DND-41 (cell line): ENCODE measurements around the gene SPAG4.

Experiments used
- ATAC-seq: fragments of 200-7000 bp; cut with Tn5 transposase; 3 replicates; pipeline ENCODE4 v1.9.1; 2021; ENCODE audit warnings: low read depth; ENCODE audit not compliant: insufficient read depth
- DNase-seq: peaks from one replicate; pipeline ENCODE4 v3.0.0-alpha.2; 2020
- H2AFZ ChIP-seq: 2 replicates; pipeline ENCODE4 v1.6.0; 2012; ENCODE audit warnings: low read depth, low read length
- H3K27ac ChIP-seq: 2 replicates; pipeline ENCODE4 v1.5.1; 2012; ENCODE audit warnings: low read length, inconsistent platforms
- H3K27me3 ChIP-seq: fragments of 200-600 bp; sonication (generic); 2 replicates; pipeline ENCODE4 v1.6.0; 2012; ENCODE audit warnings: low read length, mild to moderate bottlenecking, inconsistent platforms; ENCODE audit not compliant: insufficient read depth, poor library complexity
- H3K36me3 ChIP-seq: 2 replicates; pipeline ENCODE4 v1.5.1; 2012; ENCODE audit warnings: low read length, inconsistent platforms; ENCODE audit not compliant: insufficient read depth
- H3K4me1 ChIP-seq: 2 replicates; pipeline ENCODE4 v1.5.1; 2012; ENCODE audit warnings: mild to moderate bottlenecking, low read length; ENCODE audit not compliant: insufficient read depth
- H3K4me2 ChIP-seq: 2 replicates; pipeline ENCODE4 v1.6.0; 2012; ENCODE audit warnings: mild to moderate bottlenecking, moderate library complexity, low read length, inconsistent platforms; ENCODE audit not compliant: insufficient read depth
- H3K4me3 ChIP-seq, 2 experiments: fragments of 200-600 bp in 1 of 2; shearing (Covaris generic) in 1 of 2; 2 replicates each; pipeline ENCODE4 v1.5.1; 2012 to 2016; ENCODE audit warnings: inconsistent platforms in 2 of 2, low read length in 2 of 2, mild to moderate bottlenecking in 2 of 2, low read depth in 1 of 2, moderate library complexity in 1 of 2
- H3K79me2 ChIP-seq: 2 replicates; pipeline ENCODE4 v1.6.0; 2012; ENCODE audit warnings: low read length, inconsistent platforms; ENCODE audit not compliant: insufficient read depth
- H3K9ac ChIP-seq: 2 replicates; pipeline ENCODE4 v1.6.0; 2012; ENCODE audit warnings: low read depth, mild to moderate bottlenecking, inconsistent platforms, low read length, moderate library complexity
- H3K9me3 ChIP-seq: 2 replicates; pipeline ENCODE4 v1.5.1; 2012; ENCODE audit warnings: low read length, moderate library complexity, mild to moderate bottlenecking, inconsistent platforms; ENCODE audit not compliant: insufficient read depth, severe bottlenecking
- H4K20me1 ChIP-seq: 2 replicates; pipeline ENCODE4 v1.6.0; 2012; ENCODE audit warnings: low read length; ENCODE audit not compliant: insufficient read depth
- EZH2 ChIP-seq: IDR thresholded peaks from 3 replicates; pipeline ENCODE4 v1.6.1; 2012; ENCODE audit warnings: borderline replicate concordance, low read depth, mild to moderate bottlenecking, moderate library complexity, low read length, inconsistent platforms; ENCODE audit not compliant: severe bottlenecking
- TF ChIP-seq, protein P1 (sequence below): IDR thresholded peaks from 2 replicates; pipeline ENCODE4 v1.5.1; 2012; ENCODE audit warnings: borderline replicate concordance, low read length, moderate library complexity, mild to moderate bottlenecking; ENCODE audit not compliant: poor library complexity, severe bottlenecking; ENCODE audit errors: extremely low read depth

The SPAG4 gene, protein sequence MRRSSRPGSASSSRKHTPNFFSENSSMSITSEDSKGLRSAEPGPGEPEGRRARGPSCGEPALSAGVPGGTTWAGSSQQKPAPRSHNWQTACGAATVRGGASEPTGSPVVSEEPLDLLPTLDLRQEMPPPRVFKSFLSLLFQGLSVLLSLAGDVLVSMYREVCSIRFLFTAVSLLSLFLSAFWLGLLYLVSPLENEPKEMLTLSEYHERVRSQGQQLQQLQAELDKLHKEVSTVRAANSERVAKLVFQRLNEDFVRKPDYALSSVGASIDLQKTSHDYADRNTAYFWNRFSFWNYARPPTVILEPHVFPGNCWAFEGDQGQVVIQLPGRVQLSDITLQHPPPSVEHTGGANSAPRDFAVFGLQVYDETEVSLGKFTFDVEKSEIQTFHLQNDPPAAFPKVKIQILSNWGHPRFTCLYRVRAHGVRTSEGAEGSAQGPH

DNA sequence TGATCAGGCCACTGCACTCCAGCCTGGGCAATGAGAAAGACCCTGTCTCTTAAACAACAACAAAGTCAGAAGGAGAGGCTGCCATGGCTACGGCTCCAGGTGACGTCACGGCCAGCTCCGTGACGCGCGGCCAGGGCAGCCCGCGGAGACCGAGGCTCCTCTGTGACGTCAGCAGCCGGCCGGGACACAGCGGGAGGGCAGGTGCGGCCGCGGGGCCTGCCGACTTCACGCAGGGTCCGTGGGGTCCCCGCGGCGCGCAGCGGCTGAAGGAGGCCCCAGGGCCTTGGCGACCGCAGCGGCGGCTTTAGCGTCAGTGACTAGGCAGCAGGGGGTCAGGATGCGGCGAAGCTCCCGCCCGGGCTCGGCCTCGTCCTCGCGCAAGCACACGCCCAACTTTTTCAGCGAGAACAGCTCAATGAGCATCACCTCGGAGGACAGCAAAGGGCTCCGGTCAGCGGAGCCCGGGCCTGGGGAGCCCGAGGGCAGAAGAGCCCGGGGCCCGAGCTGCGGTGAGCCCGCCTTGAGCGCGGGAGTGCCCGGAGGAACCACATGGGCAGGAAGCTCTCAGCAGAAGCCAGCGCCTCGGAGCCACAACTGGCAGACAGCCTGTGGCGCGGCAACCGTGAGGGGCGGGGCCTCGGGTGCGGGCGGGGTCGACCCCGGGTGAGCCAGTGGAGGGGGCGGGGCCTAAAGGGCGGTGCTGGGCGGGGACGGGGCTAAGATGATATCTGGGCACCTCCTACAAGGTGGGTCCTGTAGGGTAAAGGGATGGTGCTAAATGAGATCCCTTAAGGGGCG is at the start of gene SPAG4:
SPAG4 (plus strand) TSS at position 163 of the 798 bp plus-strand sequence; CDS start at position 338, 175 bp downstream.
- TF ChIP-seq EZH2 = no peak
- TF ChIP-seq, protein P1, sequence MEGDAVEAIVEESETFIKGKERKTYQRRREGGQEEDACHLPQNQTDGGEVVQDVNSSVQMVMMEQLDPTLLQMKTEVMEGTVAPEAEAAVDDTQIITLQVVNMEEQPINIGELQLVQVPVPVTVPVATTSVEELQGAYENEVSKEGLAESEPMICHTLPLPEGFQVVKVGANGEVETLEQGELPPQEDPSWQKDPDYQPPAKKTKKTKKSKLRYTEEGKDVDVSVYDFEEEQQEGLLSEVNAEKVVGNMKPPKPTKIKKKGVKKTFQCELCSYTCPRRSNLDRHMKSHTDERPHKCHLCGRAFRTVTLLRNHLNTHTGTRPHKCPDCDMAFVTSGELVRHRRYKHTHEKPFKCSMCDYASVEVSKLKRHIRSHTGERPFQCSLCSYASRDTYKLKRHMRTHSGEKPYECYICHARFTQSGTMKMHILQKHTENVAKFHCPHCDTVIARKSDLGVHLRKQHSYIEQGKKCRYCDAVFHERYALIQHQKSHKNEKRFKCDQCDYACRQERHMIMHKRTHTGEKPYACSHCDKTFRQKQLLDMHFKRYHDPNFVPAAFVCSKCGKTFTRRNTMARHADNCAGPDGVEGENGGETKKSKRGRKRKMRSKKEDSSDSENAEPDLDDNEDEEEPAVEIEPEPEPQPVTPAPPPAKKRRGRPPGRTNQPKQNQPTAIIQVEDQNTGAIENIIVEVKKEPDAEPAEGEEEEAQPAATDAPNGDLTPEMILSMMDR = no peak
- no peaks in the 10 kb centered on the region for H3K27me3 ChIP-seq
- peak within 1 kb of the TSS; percentile 90 for H2AFZ ChIP-seq
- no peaks in the 10 kb centered on the region for H3K79me2 ChIP-seq
- H3K27ac ChIP-seq = peak within 1 kb of the TSS; percentile 89
- ATAC-seq (peak; percentile 86), DNase-seq (peak; percentile 100)
- peak within 1 kb of the TSS; percentile 94 for H3K4me2 ChIP-seq
- H3K36me3 ChIP-seq = no peaks in the 10 kb centered on the region
- no peaks in the 10 kb centered on the region for H4K20me1 ChIP-seq
- no peaks in the 10 kb centered on the region for H3K9me3 ChIP-seq
- peaks cover 38% of the 10 kb centered on the region for H3K4me1 ChIP-seq
- H3K9ac ChIP-seq = peak within 1 kb of the TSS; percentile 84
- H3K4me3 ChIP-seq = peak within 1 kb of the TSS; percentile 37 to 65; a peak in 3 of 4 replicates

DNA sequence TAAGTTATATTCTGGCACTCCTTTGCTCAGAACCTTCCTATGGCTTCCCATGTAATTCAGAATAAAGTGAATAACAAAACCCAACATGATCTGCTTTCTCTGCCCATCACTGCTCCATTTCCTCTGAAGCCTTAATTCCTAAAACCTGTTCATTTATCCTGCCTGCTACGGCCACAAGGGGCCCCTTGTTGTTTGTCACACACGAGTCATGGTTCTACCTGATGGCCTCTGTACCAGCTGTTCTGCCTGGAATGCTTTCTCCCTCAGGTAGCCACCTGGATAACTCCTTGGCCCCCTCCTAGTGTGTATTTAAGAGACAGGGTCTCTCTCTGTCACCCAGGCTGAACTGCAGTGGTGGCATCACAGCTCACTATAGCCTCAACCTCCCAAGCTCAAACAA is 47.0 kb upstream of the SPAG4 start:
- Histone ChIP-seq H3K27ac (no peak overlapping the region), H3K4me2 (no peak overlapping the region), H3K36me3 (no peaks in the 10 kb centered on the region), H2AFZ (no peak overlapping the region), H3K4me1 (no peaks in the 10 kb centered on the region), H3K79me2 (no peaks in the 10 kb centered on the region), H3K9me3 (peaks cover 4% of the 10 kb centered on the region), H3K4me3 (no peak overlapping the region), H3K27me3 (no peaks in the 10 kb centered on the region), H4K20me1 (no peaks in the 10 kb centered on the region), H3K9ac (no peak overlapping the region)
- DNase-seq (no peak), ATAC-seq (0 out of 3 replicates have a peak, but pooled peaks have one; percentile 31)
- no peak for TF ChIP-seq EZH2
- TF ChIP-seq, protein P1 = peak; percentile 44

DNA sequence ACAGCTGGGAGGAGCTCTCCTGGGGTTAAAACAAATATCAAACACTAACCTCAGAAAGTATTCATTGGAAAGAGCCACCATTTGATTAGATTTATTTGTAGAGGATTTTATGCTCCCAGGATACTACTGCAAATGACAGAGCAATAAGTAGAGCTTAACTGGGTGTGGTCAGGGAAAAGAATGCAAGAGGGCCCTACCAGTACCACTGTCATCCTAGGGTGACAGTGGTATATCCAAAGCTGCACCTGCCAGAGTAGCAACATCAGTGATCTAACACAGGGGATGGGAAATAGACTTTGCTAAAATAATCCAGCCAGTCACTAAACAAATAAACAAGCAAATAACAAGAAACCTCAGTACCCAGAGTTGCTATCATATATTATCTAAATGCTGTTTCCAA is 44.1 kb upstream of the SPAG4 start:
- no peaks in the 10 kb centered on the region for H4K20me1 ChIP-seq
- no peak overlapping the region for H2AFZ ChIP-seq
- H3K9me3 ChIP-seq = peaks cover 4% of the 10 kb centered on the region
- H3K4me2 ChIP-seq = no peak overlapping the region
- H3K36me3 ChIP-seq = no peaks in the 10 kb centered on the region
- H3K79me2 ChIP-seq = no peaks in the 10 kb centered on the region
- ATAC-seq = no peak; the same call in 2 of the 3 replicates
- H3K9ac ChIP-seq = no peak overlapping the region
- no peak for DNase-seq
- H3K27ac ChIP-seq = no peak overlapping the region
- no peaks in the 10 kb centered on the region for H3K4me1 ChIP-seq
- H3K4me3 ChIP-seq = no peak overlapping the region
- TF ChIP-seq, protein P1 = no peak
- TF ChIP-seq EZH2 = no peak
- no peaks in the 10 kb centered on the region for H3K27me3 ChIP-seq
